Smooth muscle cell (in vitro differentiated cells): Measurements from ENCODE around the gene TTLL11. TPM values are rescaled to one million over a fixed set of nuclear protein-coding genes. Genes with fewer than 3 reads are reported as not detected.

Source experiments
- DNase-seq: peaks from one replicate; lab custom pipeline; 2025; ENCODE audit not compliant: unreplicated experiment; lab: John Stamatoyannopoulos, UW
- H2AFZ ChIP-seq: fragments of 200-600 bp; sonication (generic); 2 replicates; pipeline ENCODE4 v1.6.0; 2016; ENCODE audit warnings: antibody characterized with exemption, low read depth, mild to moderate bottlenecking
- H3F3A ChIP-seq: fragments of 200-600 bp; sonication (generic); 2 replicates; pipeline ENCODE4 v1.6.0; 2017; ENCODE audit warnings: antibody characterized with exemption, low read depth
- H3K27ac ChIP-seq: fragments of 200-600 bp; sonication (generic); 2 replicates; pipeline ENCODE4 v1.5.1; 2016; ENCODE audit warnings: low read depth, mild to moderate bottlenecking
- H3K27me3 ChIP-seq: fragments of 200-600 bp; sonication (generic); 2 replicates; pipeline ENCODE4 v1.6.1; 2016; ENCODE audit warnings: low read depth, mild to moderate bottlenecking
- H3K36me3 ChIP-seq: fragments of 200-600 bp; sonication (generic); 2 replicates; pipeline ENCODE4 v1.5.1; 2016; ENCODE audit warnings: low read depth
- H3K4me1 ChIP-seq: fragments of 200-600 bp; sonication (generic); 2 replicates; pipeline ENCODE4 v1.5.1; 2016; ENCODE audit warnings: low read depth
- H3K4me2 ChIP-seq: fragments of 200-600 bp; sonication (generic); 2 replicates; pipeline ENCODE4 v1.6.0; 2016; ENCODE audit warnings: mild to moderate bottlenecking
- H3K4me3 ChIP-seq: fragments of 200-600 bp; sonication (generic); 2 replicates; pipeline ENCODE4 v1.5.1; 2016; ENCODE audit warnings: mild to moderate bottlenecking
- H3K79me2 ChIP-seq: fragments of 200-600 bp; sonication (generic); 2 replicates; pipeline ENCODE4 v1.6.0; 2016; ENCODE audit warnings: low read depth, mild to moderate bottlenecking
- H3K9ac ChIP-seq: fragments of 200-600 bp; sonication (generic); 2 replicates; pipeline ENCODE4 v1.6.0; 2016; ENCODE audit warnings: low read depth
- H3K9me3 ChIP-seq: fragments of 200-600 bp; sonication (generic); replicated peaks from 2 replicates; pipeline ENCODE4 v1.5.1; 2016; ENCODE audit warnings: low read depth
- H4K20me1 ChIP-seq: fragments of 200-600 bp; sonication (generic); 2 replicates; pipeline ENCODE4 v1.6.0; 2016; ENCODE audit warnings: low read depth
- WGBS: methylation state at CpG from one replicate; pipeline ENCODE4 v1.1.7; 2016; ENCODE audit warnings: low lambda C conversion rate; 5-methylcytosine and 5-hydroxymethylcytosine counted together
- polyA plus RNA-seq: library from polyadenylated mRNA; unstranded; fragments of >200 nt; fragmentation: Nextera tagmentation; extraction: Ambion mirVana; gene quantifications from 2 replicates; pipeline ENCODE4 v1.2.1, GENCODE V29; 2016
- total RNA-seq: library from RNA; depleted of rRNA; stranded (reverse); fragments of >200 nt; gene quantifications from 2 replicates; pipeline ENCODE4 v1.2.3, GENCODE V29; 2014
- TF ChIP-seq, protein P1 (sequence below): fragments of 200-600 bp; sonication (generic); IDR thresholded peaks from 2 replicates; pipeline ENCODE4 v1.5.1; 2017; ENCODE audit warnings: borderline replicate concordance, mild to moderate bottlenecking, antibody characterized with exemption; ENCODE audit not compliant: insufficient read depth, poor library complexity, severe bottlenecking

TTLL11 gene
- total and polyA plus RNA-seq, 2 experiments from 2014 or later, result 2.6 to 3.7 TPM

DNA sequence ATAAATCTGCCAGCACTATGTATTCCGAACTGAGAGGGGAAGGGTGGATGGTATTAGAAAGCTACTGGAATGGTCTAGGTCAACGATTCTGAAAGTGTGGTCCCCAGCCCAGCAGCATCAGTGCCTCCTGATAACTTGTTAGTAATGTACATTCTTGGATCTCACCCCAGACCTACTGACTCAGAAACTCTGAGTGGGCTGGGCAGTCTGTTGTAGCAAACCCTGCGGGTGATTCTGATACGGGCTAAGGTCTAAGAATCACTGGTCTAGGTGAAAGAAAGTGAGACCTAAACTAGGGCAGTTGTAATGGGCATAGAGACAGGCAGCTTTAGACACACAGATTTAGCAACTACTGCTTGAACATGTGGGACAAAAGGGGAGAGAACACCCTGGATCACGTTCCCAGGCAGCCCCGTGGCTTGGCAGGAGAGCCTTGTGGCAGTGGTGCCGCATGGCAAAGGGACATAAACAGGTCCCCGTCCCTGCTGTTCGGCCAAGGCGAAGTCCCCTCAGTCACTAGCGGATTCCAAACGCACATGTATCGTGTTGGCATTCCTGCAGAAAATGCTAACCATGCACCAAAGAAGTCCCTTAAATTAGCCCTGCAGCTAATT is 216.3 kb downstream of the TTLL11 start:
- H3K9ac ChIP-seq, result no peak overlapping the region
- TF ChIP-seq, protein P1, sequence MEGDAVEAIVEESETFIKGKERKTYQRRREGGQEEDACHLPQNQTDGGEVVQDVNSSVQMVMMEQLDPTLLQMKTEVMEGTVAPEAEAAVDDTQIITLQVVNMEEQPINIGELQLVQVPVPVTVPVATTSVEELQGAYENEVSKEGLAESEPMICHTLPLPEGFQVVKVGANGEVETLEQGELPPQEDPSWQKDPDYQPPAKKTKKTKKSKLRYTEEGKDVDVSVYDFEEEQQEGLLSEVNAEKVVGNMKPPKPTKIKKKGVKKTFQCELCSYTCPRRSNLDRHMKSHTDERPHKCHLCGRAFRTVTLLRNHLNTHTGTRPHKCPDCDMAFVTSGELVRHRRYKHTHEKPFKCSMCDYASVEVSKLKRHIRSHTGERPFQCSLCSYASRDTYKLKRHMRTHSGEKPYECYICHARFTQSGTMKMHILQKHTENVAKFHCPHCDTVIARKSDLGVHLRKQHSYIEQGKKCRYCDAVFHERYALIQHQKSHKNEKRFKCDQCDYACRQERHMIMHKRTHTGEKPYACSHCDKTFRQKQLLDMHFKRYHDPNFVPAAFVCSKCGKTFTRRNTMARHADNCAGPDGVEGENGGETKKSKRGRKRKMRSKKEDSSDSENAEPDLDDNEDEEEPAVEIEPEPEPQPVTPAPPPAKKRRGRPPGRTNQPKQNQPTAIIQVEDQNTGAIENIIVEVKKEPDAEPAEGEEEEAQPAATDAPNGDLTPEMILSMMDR, result no peak
- no peaks in the 10 kb centered on the region for H3K79me2 ChIP-seq
- no peaks in the 10 kb centered on the region for H4K20me1 ChIP-seq
- H3K4me2 ChIP-seq, result peak overlapping the region; percentile 14
- no peaks in the 10 kb centered on the region for H3K4me1 ChIP-seq
- DNase-seq, result no peak
- H3K27ac ChIP-seq, result no peak overlapping the region
- H3K36me3 ChIP-seq, result no peaks in the 10 kb centered on the region
- H3F3A ChIP-seq, result peaks cover 6% of the 10 kb centered on the region
- H2AFZ ChIP-seq, result no peak overlapping the region
- H3K27me3 ChIP-seq, result no peaks in the 10 kb centered on the region
- H3K4me3 ChIP-seq, result no peak overlapping the region
- no peaks in the 10 kb centered on the region for H3K9me3 ChIP-seq
- WGBS, result 79% methylated on average over 13 of the region's 13 CpGs

DNA sequence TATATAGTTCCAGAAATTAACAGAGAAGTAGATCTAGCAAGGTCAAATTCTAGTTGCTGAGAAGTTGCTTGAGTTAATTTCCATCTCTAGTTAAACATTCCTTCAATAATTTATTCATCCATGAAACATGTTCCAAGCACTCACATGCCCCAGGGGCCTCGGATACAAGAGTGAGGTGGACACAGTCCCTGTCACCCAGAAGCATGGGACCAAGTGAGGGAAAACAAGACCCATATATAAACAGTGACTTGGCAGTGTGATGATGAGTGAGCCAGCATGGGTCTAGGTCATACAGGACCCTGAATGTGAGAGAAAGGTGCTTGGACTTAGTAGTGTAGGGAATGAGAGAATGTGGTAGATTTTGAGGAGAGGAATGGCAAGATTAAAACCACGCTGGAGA is 216.9 kb downstream of the TTLL11 start:
- H3K4me1 ChIP-seq, result no peaks in the 10 kb centered on the region
- 74% methylated on average over 2 of the region's 2 CpGs for WGBS
- no peak overlapping the region for H3K9ac ChIP-seq
- no peak overlapping the region for H3K4me3 ChIP-seq
- no peaks in the 10 kb centered on the region for H4K20me1 ChIP-seq
- H3K79me2 ChIP-seq, result no peaks in the 10 kb centered on the region
- H3K4me2 ChIP-seq, result no peak overlapping the region
- no peak for DNase-seq
- peaks cover 6% of the 10 kb centered on the region for H3F3A ChIP-seq
- no peaks in the 10 kb centered on the region for H3K27me3 ChIP-seq
- H3K9me3 ChIP-seq, result no peaks in the 10 kb centered on the region
- no peaks in the 10 kb centered on the region for H3K36me3 ChIP-seq
- H3K27ac ChIP-seq, result no peak overlapping the region
- no peak overlapping the region for H2AFZ ChIP-seq
- TF ChIP-seq, protein P1, result no peak

DNA sequence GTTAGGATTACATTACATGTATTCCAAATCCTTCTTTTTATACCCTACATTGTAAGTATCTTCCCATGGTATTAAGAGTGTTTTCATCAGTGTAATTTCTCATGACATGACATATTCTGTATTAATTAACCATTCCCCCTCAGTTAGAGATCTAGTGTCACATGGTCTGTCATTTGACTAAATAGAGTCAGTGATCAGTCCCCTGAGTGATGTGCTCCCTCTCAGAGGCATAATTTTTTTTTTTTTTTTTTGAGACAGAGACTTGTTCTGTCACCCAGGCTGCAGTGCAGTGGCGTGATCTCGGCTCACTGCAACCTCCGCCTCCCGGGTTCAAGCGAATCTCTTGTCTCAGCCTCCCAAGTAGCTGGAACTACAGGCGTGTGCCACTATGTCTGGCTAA is 218.6 kb downstream of the TTLL11 start:
- H3K9ac ChIP-seq, result no peak overlapping the region
- no peaks in the 10 kb centered on the region for H4K20me1 ChIP-seq
- H2AFZ ChIP-seq, result no peak overlapping the region
- no peaks in the 10 kb centered on the region for H3K4me1 ChIP-seq
- H3K79me2 ChIP-seq, result no peaks in the 10 kb centered on the region
- no peaks in the 10 kb centered on the region for H3K36me3 ChIP-seq
- H3K27ac ChIP-seq, result no peak overlapping the region
- WGBS, result 97% methylated on average over 6 of the region's 6 CpGs
- H3K4me3 ChIP-seq, result no peak overlapping the region
- no peaks in the 10 kb centered on the region for H3K9me3 ChIP-seq
- no peaks in the 10 kb centered on the region for H3K27me3 ChIP-seq
- DNase-seq, result no peak
- TF ChIP-seq, protein P1, result no peak
- H3K4me2 ChIP-seq, result no peak overlapping the region
- peaks cover 6% of the 10 kb centered on the region for H3F3A ChIP-seq

DNA sequence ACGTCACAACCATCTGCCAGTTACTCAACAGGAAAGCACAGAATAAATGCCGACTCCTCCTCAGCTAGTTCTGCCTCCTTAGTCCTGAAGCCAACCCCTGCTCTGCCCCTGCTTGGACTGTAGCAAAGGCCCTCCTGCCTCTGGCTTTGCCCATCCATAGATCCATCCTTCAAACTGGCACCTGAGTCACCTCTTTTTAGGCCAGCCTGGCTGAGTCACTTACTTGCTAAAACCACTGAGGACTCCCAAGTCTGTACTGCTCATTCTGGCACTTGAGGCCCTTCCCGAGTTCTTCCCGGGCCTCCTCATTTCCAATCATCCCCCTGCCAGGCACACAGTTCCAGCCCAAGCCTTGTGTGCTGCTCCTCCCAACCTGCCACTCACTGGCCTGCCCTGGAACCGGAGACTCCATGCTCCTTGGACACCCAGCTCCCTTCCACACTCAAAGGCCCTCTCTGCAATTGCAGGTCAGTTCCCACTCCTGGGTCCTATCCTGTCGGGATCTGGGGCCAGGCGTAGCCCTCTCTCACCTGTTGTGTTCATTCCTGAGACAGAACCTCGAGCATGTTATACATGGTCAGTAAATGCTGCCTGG is 221.6 kb downstream of the TTLL11 start:
- no peak overlapping the region for H3K4me3 ChIP-seq
- no peaks in the 10 kb centered on the region for H3K79me2 ChIP-seq
- WGBS, result 76% methylated on average over 8 of the region's 8 CpGs
- H2AFZ ChIP-seq, result no peak overlapping the region
- no peaks in the 10 kb centered on the region for H3K36me3 ChIP-seq
- no peak overlapping the region for H3K4me2 ChIP-seq
- TF ChIP-seq, protein P1, result no peak
- no peaks in the 10 kb centered on the region for H4K20me1 ChIP-seq
- H3K9me3 ChIP-seq, result no peaks in the 10 kb centered on the region
- no peak for DNase-seq
- no peak overlapping the region for H3K27ac ChIP-seq
- no peaks in the 10 kb centered on the region for H3K27me3 ChIP-seq
- H3F3A ChIP-seq, result no peaks in the 10 kb centered on the region
- H3K9ac ChIP-seq, result no peak overlapping the region
- H3K4me1 ChIP-seq, result no peaks in the 10 kb centered on the region
